ENCODE measurements around the gene PLEKHA8. TPM values are rescaled to one million over a fixed set of nuclear protein-coding genes. Genes with fewer than 3 reads are reported as not detected.

Gene PLEKHA8
- total RNA-seq, 1 experiment from 2014 or later, result 38.1 TPM

DNA sequence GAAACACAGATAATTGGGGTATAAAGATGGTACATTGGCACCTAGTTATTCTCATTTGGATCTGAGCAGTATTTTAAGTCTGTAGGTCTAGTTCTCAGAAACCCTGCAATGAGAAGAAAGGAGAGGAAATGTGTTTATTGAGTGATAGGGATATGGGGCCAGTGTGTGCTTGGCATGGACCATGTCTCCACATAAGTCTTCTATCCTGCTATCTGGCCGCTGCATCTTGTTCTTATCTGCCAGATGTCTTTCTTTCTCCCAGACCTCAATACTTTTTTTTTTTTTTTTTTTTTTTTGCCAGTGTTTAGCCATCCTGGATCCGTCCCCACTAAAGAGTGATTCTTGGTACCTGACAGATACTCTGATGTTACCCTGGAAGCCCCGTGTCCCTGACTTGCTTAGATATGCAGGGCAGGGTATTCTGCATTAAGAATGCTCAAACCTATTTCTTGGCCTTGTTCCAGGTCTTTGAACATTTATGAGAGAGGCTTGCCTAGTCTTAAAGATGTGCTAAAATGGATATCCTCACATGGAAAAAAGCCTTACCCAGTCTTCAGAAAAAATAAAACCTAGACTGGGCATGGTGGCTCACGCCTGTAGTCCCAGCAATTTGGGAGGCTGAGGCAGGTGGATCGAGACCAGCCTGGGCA lies 116.6 kb downstream of the PLEKHA8 start:
- ATAC-seq, result no peak
- Mint-ChIP-seq H3K4me1 (0 out of 2 replicates have a peak, but pooled peaks cover 3% of the 10 kb centered on the region), H3K36me3 (no peaks in the 10 kb centered on the region), H3K9me3 (no peaks in the 10 kb centered on the region), H3K27me3 (ENCODE audit: low read depth) (no peaks in the 10 kb centered on the region), H3K4me3 (no peak overlapping the region), H3K27ac (no peak overlapping the region)
- TF ChIP-seq CBFB (CRISPR knock-in tag; IDR thresholded peaks at IDR 0.05; ENCODE audit: low read depth) (no peak), SP1 (CRISPR knock-in tag; conservative IDR thresholded peaks at IDR 0.05) (no peak), NFYB (CRISPR knock-in tag; conservative IDR thresholded peaks at IDR 0.05; ENCODE audit: low read depth) (no peak), ELF4 (CRISPR knock-in tag; IDR thresholded peaks at IDR 0.05; ENCODE audit: low read depth) (no peak), EMX1 (CRISPR knock-in tag; IDR thresholded peaks at IDR 0.05) (no peak), NFATC4 (CRISPR knock-in tag; IDR thresholded peaks at IDR 0.05) (no peak), NR1H2 (CRISPR knock-in tag; IDR thresholded peaks at IDR 0.05) (no peak), E2F4 (CRISPR knock-in tag; IDR thresholded peaks at IDR 0.05; ENCODE audit: borderline replicate concordance, low read depth) (no peak), ZMAT4 (CRISPR knock-in tag; IDR thresholded peaks at IDR 0.05) (no peak), SMAD4 (CRISPR knock-in tag; IDR thresholded peaks at IDR 0.05) (no peak)
- TF ChIP-seq, protein P1, sequence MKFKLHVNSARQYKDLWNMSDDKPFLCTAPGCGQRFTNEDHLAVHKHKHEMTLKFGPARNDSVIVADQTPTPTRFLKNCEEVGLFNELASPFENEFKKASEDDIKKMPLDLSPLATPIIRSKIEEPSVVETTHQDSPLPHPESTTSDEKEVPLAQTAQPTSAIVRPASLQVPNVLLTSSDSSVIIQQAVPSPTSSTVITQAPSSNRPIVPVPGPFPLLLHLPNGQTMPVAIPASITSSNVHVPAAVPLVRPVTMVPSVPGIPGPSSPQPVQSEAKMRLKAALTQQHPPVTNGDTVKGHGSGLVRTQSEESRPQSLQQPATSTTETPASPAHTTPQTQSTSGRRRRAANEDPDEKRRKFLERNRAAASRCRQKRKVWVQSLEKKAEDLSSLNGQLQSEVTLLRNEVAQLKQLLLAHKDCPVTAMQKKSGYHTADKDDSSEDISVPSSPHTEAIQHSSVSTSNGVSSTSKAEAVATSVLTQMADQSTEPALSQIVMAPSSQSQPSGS (CRISPR knock-in tag; IDR thresholded peaks at IDR 0.05; ENCODE audit: borderline replicate concordance, low read depth), result no peak
- TF ChIP-seq, protein P2, sequence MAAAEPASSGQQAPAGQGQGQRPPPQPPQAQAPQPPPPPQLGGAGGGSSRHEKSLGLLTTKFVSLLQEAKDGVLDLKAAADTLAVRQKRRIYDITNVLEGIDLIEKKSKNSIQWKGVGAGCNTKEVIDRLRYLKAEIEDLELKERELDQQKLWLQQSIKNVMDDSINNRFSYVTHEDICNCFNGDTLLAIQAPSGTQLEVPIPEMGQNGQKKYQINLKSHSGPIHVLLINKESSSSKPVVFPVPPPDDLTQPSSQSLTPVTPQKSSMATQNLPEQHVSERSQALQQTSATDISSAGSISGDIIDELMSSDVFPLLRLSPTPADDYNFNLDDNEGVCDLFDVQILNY (CRISPR knock-in tag; IDR thresholded peaks at IDR 0.05), result no peak
- TF ChIP-seq, protein P3, sequence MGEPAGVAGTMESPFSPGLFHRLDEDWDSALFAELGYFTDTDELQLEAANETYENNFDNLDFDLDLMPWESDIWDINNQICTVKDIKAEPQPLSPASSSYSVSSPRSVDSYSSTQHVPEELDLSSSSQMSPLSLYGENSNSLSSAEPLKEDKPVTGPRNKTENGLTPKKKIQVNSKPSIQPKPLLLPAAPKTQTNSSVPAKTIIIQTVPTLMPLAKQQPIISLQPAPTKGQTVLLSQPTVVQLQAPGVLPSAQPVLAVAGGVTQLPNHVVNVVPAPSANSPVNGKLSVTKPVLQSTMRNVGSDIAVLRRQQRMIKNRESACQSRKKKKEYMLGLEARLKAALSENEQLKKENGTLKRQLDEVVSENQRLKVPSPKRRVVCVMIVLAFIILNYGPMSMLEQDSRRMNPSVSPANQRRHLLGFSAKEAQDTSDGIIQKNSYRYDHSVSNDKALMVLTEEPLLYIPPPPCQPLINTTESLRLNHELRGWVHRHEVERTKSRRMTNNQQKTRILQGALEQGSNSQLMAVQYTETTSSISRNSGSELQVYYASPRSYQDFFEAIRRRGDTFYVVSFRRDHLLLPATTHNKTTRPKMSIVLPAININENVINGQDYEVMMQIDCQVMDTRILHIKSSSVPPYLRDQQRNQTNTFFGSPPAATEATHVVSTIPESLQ (CRISPR knock-in tag; IDR thresholded peaks at IDR 0.05), result no peak
- CTCF ChIA-PET, result no interaction called here
- POLR2A ChIA-PET, result no interaction called here
- no peak for DNase-seq (ENCODE audit: low spot score)

- no peak for ATAC-seq
- Mint-ChIP-seq H3K4me3 (no peak overlapping the region), H3K4me1 (0 out of 2 replicates have a peak, but pooled peaks cover 3% of the 10 kb centered on the region), H3K9me3 (no peaks in the 10 kb centered on the region), H3K36me3 (no peaks in the 10 kb centered on the region; the same call in 1 of the 2 replicates), H3K27me3 (ENCODE audit: low read depth) (no peaks in the 10 kb centered on the region), H3K27ac (no peak overlapping the region)
- no peak for DNase-seq (ENCODE audit: low spot score)
- POLR2A ChIA-PET, result no interaction called here
- CTCF ChIA-PET, result interaction anchor here (1.2 kb wide), 1 partner anchor 19 kb away, joined by 3 read pairs; no protein-coding TSS in a partner anchor
- TF ChIP-seq ZNF532 (CRISPR knock-in tag; IDR thresholded peaks at IDR 0.05; ENCODE audit: borderline replicate concordance) (no peak), OVOL2 (CRISPR knock-in tag; IDR thresholded peaks at IDR 0.05; ENCODE audit: borderline replicate concordance) (no peak), ZNF232 (CRISPR knock-in tag; IDR thresholded peaks at IDR 0.05) (no peak), PRDM15 (CRISPR knock-in tag; IDR thresholded peaks at IDR 0.05) (no peak)
- TF ChIP-seq, protein P4, sequence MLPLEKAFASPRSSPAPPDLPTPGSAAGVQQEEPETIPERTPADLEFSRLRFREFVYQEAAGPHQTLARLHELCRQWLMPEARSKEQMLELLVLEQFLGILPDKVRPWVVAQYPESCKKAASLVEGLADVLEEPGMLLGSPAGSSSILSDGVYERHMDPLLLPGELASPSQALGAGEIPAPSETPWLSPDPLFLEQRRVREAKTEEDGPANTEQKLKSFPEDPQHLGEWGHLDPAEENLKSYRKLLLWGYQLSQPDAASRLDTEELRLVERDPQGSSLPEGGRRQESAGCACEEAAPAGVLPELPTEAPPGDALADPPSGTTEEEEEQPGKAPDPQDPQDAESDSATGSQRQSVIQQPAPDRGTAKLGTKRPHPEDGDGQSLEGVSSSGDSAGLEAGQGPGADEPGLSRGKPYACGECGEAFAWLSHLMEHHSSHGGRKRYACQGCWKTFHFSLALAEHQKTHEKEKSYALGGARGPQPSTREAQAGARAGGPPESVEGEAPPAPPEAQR (CRISPR knock-in tag; IDR thresholded peaks at IDR 0.05), result no peak
Measured at GRCh38 chr7:30145426-30145970, 117.3 kb downstream of the PLEKHA8 start.
